GM18505 (cell line): ENCODE results near the gene ANKRD28.
"Not testable (repeated sequence)": the region's sequence is repeated elsewhere in the genome, so short reads cannot be mapped to it uniquely, and the experiment has no call there.

Experiments used
- ATAC-seq: cut with Tn5 transposase; IDR thresholded peaks from one replicate; pipeline ENCODE4 v1.9.1; 2021; ENCODE audit not compliant: unreplicated experiment
- POLR2A ChIP-seq: IDR thresholded peaks from 4 replicates; pipeline ENCODE4 v1.6.1; 2011; ENCODE audit warnings: borderline replicate concordance; ENCODE audit not compliant: insufficient read depth, insufficient read length; ENCODE audit errors: extremely low read depth

ANKRD28 gene

GRCh38 chr3:15815696-15816095, 17.9 kb upstream of the ANKRD28 start:
- no peak for TF ChIP-seq POLR2A
- no peak for ATAC-seq

DNA sequence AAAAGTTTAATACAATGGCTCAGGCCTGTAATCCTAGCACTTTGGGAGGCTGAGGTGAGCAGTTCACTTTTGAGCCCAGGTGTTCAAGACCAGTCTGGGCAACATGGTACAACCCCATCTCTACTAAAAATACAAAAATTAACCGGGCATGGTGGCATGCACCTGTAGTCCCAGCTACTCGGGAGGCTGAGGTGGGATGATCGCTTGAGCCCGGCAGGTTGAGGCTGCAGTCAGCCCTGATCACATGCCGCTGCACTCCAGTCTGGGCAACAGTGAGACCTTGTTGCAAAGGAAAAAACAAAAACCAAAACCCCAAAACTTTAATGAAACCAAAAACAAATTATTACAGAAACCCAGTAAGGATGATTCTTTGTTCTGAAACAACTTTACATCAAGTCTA, 15.3 kb upstream of the ANKRD28 start:
- ATAC-seq = not testable (repeated sequence)

DNA sequence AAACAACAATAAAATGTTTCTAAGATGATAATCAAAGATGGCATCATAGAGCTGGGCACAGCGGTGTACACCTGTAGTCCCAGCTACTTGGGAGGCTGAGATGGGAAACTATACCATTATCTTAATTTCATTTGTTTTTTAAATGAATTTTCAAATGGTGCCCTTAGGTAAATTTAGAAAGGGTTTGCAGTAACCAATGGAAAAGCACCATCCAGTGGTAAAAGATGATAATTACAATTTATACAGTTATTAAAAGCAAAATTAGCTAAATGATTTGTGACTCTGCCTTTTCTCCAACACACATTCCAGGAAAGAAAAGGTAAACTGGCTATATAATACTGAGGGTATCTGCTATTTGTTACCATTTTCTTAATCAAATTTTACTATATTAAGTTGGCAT, 14.4 kb upstream of the ANKRD28 start:
- no peak for ATAC-seq

DNA sequence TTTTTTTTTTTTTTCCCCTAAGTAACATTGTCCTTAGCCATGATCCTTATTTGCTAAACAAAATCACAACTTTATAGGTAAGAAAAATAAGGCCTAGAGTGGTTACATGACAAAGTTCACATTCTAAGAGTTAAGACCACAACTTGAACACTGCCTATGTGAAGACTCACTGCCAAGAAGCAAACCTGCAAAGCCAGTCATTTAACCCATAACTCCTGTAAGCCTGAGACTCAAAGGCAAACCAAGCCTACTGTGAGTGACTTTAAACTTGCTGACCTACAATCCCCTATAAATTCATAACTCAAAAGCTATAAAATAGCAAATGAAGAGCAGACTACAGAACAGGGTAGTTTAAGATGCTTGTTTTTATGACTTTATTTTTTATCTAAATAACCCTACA, 12.9 kb upstream of the ANKRD28 start:
- no peak for ATAC-seq
- no peak for TF ChIP-seq POLR2A

More for the DNA sequence above, 14.4 kb upstream of the ANKRD28 start:
- TF ChIP-seq POLR2A = no peak

DNA sequence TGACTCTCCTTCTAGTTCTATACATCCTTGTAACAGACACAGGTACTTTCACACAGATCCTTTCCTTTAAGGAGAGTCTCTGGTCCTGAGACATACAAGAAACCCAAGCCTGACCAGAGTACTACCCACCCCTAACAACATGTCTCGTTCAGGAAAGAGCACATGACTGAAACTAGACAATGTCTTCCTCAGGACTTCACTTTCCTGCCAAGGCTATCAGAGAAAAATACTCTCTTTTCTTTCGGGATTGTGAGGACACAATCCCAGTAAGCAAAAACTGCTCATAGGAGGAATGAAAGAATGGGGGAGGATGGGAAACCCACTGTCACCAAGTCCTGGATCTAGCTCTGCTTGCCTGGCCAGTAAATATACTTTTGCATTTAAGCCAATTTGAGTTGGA, 11.5 kb upstream of the ANKRD28 start:
- TF ChIP-seq POLR2A = no peak
- no peak for ATAC-seq

- no peak for ATAC-seq
These were observed 11.0 kb upstream of the ANKRD28 start for GRCh38 chr3:15808679-15809310.

DNA sequence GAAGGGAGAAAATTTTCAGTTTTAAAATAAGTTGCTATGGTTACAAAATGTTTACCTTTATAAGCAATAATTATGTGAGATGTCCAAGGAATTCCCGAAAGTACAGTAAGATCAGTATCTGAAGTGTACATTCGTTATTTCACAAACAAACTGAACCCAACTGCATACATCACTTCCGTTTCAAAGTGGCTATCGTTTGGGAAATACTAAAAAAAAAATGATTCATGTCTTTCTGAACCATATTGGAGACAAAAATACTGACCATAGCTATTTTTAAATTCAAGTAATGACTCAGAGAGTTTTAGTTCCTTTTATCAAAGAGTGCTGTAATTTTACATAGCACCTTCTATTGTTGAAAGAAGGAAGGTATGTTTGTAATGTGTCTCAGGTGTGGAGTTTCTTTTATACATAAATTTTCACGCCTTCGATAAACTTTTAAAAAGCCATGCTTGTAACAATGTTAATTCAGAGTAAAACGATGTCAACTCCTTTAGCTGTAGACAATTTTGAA, 8.0 kb upstream of the ANKRD28 start:
- ATAC-seq = peak; percentile 56

More at GRCh38 chr3:15808679-15809310, 11.0 kb upstream of the ANKRD28 start:
- no peak for TF ChIP-seq POLR2A

DNA sequence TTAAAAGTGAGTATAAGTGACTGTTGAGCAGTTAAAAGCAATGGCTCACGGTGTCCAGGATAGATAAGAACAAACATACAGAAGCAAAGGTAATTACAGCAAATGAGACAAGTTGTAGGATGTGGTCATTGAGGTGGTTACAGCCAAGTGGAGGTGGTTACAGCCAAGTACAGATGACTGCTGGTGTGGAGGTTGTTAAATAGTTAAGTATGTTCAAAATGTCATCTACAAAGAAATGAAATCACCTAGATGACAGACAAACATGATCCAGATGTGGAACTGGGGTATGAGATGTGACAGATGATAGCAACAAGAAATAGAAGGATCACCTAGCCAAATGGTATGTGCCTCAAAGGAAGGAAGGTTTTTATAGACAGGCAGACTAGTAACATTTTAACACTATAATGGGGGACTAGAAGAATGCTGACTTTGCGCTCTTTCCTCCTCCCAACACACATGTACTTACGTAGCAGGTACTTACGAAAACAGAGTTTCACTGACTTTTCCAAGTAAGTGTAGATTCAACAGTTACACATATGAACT, 6.8 kb upstream of the ANKRD28 start:
- ATAC-seq = peak; percentile 55
- no peak for TF ChIP-seq POLR2A

More for the DNA sequence above, 8.0 kb upstream of the ANKRD28 start:
- TF ChIP-seq POLR2A = no peak

GRCh38 chr3:15803921-15804320, 6.1 kb upstream of the ANKRD28 start:
- no peak for ATAC-seq
- TF ChIP-seq POLR2A = no peak

DNA sequence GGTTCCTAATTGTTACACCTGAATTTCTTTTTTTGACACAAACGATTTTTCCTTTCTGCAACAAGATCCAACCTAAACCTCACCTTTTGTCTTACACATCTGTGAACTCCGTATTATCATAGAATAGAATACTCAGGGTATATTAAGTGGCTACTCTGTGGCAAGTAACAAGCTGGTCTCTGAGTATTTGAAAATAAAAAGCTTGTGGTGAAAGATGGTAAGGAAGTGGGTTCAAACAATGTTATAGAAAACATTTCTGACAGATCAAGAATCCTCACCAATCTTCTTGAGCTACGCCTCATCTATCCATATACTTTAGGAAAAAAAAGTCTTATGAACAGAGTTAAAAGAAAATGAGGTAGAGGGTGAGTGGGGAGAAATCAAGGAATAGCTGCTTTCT, 3.5 kb upstream of the ANKRD28 start:
- ATAC-seq = no peak

DNA sequence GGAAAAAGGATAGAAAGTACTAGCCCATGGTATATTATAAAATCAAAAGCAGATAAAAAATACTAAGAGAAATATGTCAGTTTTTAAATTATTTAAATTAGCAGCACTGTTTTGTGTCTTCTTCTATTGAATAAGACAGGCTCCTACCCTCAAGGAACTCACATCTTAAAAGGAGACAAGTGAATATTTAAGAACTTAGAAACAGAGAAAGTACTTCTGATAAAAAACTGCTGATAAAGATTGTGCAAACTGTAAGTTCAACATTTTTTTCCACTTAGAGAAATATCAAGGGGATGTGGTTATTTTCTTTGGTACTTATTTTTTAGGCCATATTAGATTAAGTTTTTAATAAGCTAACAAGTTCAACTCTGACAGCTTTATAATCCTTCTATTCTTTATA, 3.0 kb upstream of the ANKRD28 start:
- ATAC-seq = no peak
- TF ChIP-seq POLR2A = no peak

More for the DNA sequence above, 3.5 kb upstream of the ANKRD28 start:
- no peak for TF ChIP-seq POLR2A

DNA sequence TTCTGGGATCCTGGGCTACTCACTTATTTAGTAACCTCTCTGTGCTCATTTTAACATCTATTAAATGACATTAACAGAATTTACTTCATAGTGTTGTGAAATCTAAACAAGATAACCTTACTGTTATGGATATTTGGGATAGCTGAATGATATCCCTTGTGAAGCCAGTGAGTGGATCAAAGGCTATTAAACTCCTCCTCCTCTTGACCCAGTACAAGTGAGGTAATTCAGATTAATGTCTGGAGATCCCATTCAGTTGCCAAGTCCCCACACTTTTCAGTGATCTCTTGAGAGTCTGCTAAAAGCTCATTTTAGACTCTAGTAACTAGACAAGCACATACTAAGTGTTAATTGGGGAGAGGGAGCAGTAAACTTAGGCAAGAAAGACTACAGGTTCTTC, 2.5 kb upstream of the ANKRD28 start:
- no peak for TF ChIP-seq POLR2A

GRCh38 chr3:15798533-15799245, 910 bp upstream of the ANKRD28 start:
- TF ChIP-seq POLR2A = no peak
- no peak for ATAC-seq

More for the DNA sequence above, 2.5 kb upstream of the ANKRD28 start:
- no peak for ATAC-seq
